ENCODE measurements around the gene PXDN. TPM values are rescaled to one million over a fixed set of nuclear protein-coding genes. Genes with fewer than 3 reads are reported as not detected.

The PXDN gene
- total and polyA plus RNA-seq, 8 donors, result 2.0 to 21.1 (median 4.2) TPM

- Histone ChIP-seq H3K4me1 (no peaks in the 10 kb centered on the region), H3K9me3 (no peaks in the 10 kb centered on the region), H3K27me3 (no peaks in the 10 kb centered on the region), H3K36me3 (no peaks in the 10 kb centered on the region), H3K27ac (no peak overlapping the region), H3K4me3 (no peak overlapping the region)
- intact Hi-C loops (cut with DNase I), result no loop called here
- ATAC-seq (no peak), DNase-seq (no peak), FAIRE-seq (no peak)
- TF ChIP-seq CTCF (IDR thresholded peaks at IDR 0.05), result no peak
- 67 to 80% methylated on average over 8 of the region's 8 CpGs for WGBS, 2 donors
Measured at GRCh38 chr2:1611886-1612285, 132.4 kb downstream of the PXDN start.

GRCh38 chr2:1610096-1610485 is 134.2 kb downstream of the PXDN start:
- H3K36me3 ChIP-seq, result no peaks in the 10 kb centered on the region
- TF ChIP-seq CTCF (IDR thresholded peaks at IDR 0.05), result no peak
- H3K27me3 ChIP-seq, result no peaks in the 10 kb centered on the region
- ATAC-seq (no peak), DNase-seq (no peak), FAIRE-seq (no peak)
- no peak overlapping the region for H3K27ac ChIP-seq
- H3K4me3 ChIP-seq, result no peak overlapping the region
- WGBS, 2 donors, result 80 to 86% methylated on average over 18 of the region's 18 CpGs
- H3K9me3 ChIP-seq, result no peaks in the 10 kb centered on the region
- intact Hi-C loops (cut with DNase I), result no loop called here
- no peaks in the 10 kb centered on the region for H3K4me1 ChIP-seq

- FAIRE-seq (no peak), DNase-seq (no peak), ATAC-seq (no peak)
- intact Hi-C loops (cut with DNase I), result no loop called here
- no peak overlapping the region for H3K27ac ChIP-seq
- H3K36me3 ChIP-seq, result no peaks in the 10 kb centered on the region
- no peak overlapping the region for H3K4me3 ChIP-seq
- TF ChIP-seq CTCF (IDR thresholded peaks at IDR 0.05), result no peak
- no peaks in the 10 kb centered on the region for H3K9me3 ChIP-seq
- H3K4me1 ChIP-seq, result no peaks in the 10 kb centered on the region
- H3K27me3 ChIP-seq, result no peaks in the 10 kb centered on the region
- 67 to 77% methylated on average over 12 of the region's 12 CpGs for WGBS, 2 donors
Measured at GRCh38 chr2:1609485-1610095, 134.7 kb downstream of the PXDN start.

GRCh38 chr2:1609040-1609439 is 135.3 kb downstream of the PXDN start:
- FAIRE-seq, result no peak
- no peak for TF ChIP-seq CTCF (IDR thresholded peaks at IDR 0.05)
- no peak overlapping the region for H3K27ac ChIP-seq
- no peaks in the 10 kb centered on the region for H3K36me3 ChIP-seq
- H3K9me3 ChIP-seq, result no peaks in the 10 kb centered on the region
- no peak overlapping the region for H3K4me3 ChIP-seq
- 65 to 69% methylated on average over 3 of the region's 3 CpGs for WGBS, 2 donors
- intact Hi-C loops (cut with DNase I), result no loop called here
- no peaks in the 10 kb centered on the region for H3K4me1 ChIP-seq
- DNase-seq, result no peak
- no peak for ATAC-seq
- no peaks in the 10 kb centered on the region for H3K27me3 ChIP-seq

GRCh38 chr2:1607971-1608688 is 136.2 kb downstream of the PXDN start:
- TF ChIP-seq CTCF (IDR thresholded peaks at IDR 0.05), result no peak
- 56 to 71% methylated on average over 11 of the region's 11 CpGs for WGBS, 2 donors
- no peaks in the 10 kb centered on the region for H3K27me3 ChIP-seq
- ATAC-seq (no peak), DNase-seq (no peak), FAIRE-seq (no peak)
- no peak overlapping the region for H3K27ac ChIP-seq
- H3K4me1 ChIP-seq, result no peaks in the 10 kb centered on the region
- no peaks in the 10 kb centered on the region for H3K9me3 ChIP-seq
- intact Hi-C loops (cut with DNase I), result no loop called here
- H3K4me3 ChIP-seq, result no peak overlapping the region
- no peaks in the 10 kb centered on the region for H3K36me3 ChIP-seq
